Activated CD4-positive, alpha-beta T cell treated with anti-CD3 and anti-CD28 coated beads for 4 hours (primary cell): ENCODE results near the gene WDR5.

Experiments used
- DNase-seq, 2 donors: peaks; one replicate each; pipeline ENCODE4 v3.0.0-alpha.2; 2020

WDR5 gene

DNA sequence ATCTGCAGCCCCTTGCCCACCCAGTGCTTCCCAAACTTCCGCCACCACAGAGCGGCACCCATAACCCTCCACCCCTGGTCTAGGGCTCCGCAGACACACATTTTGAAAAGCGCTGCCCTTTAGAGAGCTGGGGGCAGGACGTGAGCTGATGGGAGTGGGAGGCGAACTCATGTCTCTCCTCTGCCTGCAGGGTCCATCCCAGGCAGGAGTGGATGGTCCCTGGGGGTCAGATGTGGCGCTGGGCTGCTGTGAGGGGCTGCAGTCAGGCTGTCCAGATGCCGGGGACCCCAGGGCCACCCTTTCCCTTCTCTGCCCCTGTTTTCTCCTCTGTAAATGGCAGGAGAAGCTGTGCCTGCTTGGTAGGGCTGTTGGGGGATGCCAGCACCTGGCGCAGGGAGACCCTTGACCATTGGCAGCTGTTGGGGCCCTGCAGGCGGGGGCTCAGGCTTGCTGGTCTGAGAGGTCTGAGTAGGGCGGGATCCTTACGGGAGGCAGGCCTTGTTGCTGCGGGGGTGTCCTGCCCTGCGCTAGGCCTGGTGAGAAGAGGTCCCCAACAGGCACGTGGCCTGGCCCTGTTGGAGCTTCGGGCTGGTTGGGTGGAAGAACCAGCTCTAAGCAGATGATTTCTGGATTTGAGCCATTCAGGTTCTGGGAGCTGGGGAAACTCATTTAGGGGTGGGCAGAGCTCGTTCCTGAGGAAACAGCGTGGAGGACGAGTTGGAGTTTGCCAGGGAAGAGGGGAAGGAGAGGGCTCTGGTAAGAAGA lies 38.8 kb downstream of the WDR5 start:
- no peak for DNase-seq

DNA sequence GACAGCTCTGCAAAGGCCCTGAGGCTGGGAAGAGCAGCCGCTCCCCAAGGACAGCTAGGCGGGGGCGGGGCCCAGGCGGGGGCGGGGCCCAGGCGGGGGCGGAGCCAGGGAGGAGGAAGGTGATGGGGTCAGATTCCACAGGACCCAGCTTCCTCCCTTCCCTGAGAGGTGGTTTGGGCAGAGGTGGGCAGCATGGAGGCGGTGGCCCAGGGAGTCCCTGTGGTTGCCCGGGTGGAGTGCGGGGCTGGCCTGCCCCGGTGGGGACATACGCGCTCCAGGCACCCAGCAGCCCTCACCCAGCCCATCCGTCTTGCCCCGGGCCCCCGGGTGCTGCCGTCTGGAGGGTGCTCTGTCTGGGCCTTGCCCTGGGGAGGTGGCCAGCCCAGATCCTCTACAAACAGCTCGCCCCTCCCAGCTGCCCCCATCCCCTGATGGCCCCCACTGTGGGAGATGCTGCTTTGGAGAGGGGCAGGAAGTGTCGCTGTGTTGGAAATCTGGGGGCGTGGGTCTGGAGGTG lies 39.5 kb downstream of the WDR5 start:
- DNase-seq = no peak

DNA sequence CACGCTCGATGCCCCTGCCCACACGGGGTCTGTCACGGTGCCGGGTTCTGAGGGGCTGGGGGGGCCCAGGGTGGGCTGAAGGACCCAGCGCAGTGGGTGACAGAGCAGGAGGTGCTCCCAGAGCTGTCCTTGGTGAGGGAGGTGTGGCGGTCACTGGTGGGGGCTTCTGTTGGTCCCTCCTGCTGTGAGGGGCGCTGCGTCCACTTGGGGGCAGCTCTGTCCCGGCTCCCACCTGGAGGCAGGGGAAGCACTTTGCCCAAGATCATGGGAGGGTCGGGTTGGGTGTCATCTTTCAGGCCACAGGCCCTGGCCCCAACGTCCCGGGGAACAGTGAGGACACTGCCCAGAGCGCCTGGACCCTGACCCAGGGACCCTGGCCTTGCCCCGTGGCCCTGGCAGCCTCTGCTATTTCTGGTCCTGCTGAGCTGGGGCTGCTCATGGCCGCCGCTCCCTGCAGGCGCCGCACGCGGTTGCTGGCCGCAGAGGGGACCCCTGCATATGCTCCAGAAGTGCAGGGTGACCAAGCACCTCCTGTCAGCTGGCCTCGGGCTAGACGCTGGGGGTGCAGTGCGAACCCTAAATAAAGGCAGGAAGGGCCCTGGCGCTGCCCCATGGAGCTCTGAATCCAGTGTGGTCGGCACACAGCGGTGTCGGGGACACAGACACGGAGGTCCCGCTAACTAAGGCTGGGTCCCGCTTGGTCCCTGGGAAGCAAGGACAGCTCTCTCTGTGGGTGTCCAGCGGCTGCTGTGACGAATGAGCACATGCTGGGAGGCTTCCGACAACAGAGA lies 40.1 kb downstream of the WDR5 start:
- no peak for DNase-seq

DNA sequence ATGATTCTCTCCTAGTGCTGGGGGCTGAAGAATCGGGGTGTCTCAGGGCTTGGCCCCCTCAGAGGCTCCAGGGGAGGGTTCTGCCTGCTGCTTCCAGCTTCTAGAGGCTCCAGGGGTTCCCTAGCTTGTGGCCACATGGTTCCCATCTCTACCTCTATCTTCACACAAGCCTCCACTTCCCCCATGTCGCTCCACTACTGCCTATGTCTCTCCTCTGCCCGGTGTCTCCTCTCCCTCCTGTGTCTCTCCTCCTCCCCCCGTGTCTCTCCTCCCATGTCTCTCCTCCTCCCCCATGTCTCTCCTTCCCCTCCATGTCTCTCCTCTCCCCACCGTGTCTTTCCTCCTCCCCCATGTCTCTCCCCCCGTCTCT lies 40.7 kb downstream of the WDR5 start:
- no peak for DNase-seq

DNA sequence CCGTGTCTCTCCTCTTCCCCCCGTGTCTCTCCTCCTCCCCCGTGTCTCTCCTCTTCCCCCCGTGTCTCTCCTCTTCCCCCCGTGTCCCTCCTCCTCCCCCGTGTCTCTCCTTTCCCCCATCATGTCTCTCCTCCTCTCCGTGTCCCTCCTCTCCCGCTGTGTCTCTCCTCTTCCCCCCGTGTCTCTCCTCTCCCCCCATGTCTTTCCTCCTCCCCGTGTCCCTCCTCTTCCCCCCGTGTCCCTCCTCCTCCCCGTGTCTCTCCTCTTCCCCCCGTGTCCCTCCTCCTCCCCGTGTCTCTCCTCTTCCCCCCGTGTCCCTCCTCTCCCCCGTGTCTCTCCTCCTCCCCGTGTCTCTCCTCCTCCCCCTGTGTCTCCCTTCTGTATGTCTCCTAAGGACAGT lies 41.3 kb downstream of the WDR5 start:
- no peak for DNase-seq

DNA sequence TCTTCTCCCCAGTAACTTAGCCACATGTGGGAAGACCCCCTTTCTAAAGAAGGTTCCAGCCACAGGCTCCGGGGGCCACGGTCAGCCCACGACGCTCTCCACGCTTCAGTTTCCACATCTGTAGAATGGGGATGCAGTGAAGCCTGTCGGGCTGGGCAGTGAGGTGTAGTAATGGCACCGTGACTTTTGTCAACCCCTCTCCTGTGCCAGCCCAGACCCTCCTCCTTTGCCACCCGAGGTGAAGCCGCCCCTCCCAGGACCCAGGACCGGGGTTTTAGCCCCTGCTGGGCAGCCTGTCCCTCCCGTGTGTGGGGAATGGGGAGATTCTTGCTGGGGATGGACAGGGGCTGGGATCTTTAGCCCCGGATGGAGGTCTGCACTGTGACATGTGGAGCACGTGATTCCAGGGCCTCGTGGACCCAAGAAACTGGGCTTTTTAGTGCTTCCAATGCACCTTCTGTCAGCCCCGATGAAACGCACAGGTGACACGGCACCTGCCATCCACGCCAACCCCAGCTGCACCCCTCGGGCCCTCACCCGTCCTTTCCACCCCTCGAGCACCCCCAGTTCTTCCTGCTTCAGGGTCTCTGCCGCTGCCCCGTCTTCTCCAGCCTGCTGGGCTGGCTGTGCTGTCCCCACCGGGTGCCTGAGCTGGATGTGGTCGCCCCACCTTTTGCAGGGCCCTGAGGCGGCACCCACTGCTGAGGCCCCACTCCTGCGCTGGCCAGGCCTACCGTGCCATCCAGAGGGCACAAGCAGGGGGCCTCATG lies 41.9 kb downstream of the WDR5 start:
- no peak for DNase-seq

DNA sequence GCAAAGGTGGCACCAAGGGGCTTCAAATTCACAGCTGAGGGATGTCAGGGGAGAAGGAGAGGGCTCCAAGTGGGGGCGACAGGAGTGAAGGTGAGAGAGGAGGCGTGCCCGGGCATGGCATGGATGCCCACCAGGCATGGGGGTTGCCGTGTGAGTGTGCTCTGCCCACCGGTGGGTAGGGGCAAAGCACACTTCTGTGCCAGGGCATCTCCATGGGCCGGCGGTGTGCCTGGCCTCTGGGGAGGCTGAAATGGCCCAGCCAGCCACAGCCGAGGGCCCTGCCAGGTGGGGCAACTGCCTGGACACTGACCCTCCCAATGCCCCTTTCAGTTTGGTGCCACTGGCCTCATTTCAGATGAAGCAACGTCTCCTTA lies 42.5 kb downstream of the WDR5 start:
- no peak for DNase-seq

DNA sequence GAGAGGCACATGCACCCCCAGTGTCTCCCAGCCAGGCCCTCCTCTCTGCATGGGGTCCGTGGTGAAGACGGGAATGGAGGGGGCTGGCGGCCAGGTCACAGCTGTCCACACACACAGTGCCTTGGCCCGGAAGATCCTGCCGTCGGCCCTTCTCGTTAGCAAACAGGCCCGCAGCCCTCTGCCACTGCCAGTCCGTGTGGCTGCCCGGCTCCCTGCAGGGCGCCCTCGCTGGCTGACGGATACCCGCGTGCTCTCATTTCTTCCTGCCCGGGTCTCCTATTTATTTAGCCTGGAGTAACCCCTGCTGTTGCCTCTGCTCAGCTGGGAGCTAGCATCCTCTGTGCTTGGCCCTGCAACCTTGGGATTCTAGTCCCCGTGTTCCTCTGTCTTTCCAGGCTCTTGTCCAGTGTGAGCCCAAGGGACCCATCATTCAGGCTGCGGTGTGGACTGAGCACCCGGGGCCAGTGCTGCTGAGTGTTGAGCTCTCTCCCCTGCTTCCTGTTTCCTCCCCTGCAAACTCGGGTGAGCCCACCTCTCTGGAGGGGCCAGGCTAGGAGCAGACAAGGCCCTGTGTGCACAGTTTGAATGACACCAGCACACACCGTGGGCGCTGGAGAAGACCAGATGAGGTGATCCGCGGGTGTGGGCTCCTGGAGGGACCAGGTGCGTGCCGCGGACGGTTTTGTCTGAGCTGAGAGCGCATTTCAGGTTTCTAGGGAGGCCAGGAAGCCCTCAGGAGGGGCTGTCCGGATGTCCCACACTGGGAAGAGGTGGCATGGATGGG lies 43.1 kb downstream of the WDR5 start:
- DNase-seq = no peak

DNA sequence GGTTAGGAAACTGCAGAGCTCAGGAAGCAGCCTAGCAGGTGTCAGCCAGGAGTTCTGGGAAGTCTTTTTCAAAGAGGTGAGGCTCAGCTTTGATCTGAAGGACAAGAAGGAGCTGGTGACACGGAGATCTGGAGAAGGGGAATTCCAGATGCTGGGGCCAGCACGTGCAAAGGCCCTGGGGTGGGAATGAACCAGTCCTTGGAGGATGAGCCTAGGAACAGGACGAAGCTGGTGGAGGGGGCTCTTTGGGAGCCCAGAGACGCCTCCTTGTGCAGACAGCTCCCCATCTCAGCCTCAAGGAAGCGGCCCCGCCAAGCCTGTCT lies 43.7 kb downstream of the WDR5 start:
- DNase-seq = no peak

DNA sequence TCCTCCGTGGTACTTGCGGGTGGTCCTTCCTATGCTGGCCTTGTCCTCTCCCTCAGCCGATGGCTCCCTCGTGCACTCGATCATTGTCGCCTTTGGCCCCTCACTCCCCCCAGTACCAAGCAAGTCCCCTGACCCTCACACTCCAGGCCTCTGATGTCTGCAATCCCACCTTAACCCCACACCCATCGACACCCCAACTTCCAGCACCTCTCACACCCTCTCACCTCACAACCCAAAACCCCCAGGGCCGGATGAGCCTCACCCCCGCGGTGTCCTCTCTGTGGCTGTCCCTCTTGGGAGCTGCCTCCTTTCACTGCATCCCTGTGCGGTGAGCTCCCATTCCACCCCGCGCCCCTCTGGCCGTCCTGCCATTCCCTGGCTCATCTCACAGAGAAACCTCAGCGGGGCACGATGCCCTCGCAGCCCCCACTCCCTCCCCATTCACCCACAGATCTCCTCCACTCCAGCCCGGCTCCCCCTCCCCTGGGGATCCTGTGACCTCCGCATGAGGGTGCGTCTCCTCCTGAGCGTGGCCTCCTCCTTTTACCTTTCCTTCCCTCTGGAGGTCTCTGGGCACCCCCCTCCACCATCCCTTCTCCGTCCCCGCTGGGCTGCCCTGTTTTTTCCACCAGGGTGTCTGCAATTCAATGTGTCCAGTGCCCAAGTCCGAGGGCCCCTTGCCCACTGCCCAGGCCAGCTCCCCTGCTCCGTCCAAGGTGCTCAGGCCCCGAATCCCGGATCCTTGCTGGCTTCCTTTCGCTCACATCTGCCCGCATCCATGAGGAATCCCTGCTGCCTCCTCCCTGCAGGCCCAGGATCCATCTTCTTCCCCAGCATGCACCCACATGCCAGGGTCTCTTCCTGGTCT lies 44.3 kb downstream of the WDR5 start:
- DNase-seq = no peak

DNA sequence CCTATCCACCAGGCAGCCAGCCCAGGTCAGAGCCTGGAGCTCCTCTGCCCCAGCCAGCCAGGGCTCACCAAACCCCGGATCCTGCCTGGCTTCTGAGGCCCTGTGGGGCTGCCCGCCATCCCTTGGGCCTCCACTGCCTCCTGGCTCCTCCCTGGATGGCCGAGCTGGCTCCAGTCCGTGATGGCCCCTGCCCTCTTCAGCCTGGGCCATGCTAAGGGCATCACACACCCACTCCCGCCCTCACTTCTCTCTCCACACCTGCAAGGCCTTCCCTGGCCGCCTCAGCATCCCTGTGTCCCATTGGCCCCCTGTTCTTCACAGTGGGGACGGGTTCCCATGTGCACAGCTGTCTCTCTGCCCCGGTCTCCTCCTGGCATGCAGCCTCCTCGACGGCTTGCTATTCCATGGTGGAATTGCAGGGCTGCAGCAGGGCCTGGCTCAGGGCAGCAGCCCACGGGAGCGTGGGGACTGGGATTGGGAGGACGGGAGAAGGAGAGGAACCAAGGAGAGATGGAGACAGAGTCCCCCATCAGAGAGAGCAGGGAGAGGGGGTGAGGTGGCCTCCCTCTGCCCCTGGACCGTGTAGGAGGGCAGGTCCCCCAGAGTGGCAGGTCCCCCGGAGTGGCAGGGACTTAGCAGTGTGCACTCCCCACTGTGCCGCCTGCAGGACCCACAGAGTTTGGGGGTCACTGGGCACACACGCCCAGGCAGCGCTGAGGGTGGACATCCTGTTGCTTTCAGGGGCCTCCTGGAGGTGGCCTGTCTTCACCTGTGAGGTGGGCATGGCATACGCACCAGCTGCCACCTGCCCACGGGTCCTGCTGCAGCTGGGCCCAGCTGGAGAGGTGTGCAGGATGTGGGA lies 45.1 kb downstream of the WDR5 start:
- DNase-seq = no peak

DNA sequence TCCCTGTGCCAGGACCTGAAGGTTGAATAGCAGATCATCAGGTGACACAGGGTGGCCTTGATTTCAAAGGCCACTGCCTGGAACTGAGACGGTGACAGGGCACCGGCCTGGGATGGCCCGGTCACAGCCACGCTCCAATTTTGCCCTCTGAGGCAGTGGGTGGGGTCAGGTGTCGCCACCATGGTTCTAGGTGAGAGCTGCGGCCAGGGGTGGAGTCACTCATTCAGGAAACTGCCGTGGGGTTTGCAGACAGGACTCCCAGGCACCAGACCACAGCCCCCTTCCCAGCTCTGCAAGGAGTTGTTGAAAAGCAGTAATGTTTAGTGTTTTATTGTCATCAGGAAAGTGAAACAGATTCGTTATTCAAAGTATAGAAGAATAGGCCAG lies 45.8 kb downstream of the WDR5 start:
- DNase-seq = no peak

DNA sequence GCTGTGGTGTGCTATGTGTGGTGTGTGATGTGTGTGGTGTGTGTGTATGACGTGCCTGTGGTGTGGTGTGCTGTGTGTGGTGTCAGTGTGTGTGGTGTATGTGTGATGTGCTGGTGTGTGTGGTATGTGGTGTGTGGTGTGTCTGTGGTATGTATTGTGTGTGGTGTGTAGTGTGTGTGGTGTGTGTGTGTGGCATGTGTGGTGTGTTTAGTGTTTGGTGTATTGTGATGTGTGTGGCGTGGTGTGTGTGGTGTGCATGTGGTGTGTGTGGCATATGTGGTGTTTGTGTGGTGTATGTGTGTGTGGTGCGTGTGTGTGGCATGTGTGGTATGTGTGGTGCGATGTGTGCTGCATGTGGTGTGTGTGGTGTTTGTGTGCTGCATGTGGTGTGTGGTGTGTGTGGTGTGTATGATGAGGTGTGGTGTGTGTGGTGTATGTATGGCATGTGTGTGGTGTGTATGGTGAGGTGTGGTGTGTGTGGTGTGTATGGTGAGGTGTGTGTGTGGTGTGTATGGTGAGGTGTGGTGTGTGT lies 46.7 kb downstream of the WDR5 start:
- DNase-seq = no peak

DNA sequence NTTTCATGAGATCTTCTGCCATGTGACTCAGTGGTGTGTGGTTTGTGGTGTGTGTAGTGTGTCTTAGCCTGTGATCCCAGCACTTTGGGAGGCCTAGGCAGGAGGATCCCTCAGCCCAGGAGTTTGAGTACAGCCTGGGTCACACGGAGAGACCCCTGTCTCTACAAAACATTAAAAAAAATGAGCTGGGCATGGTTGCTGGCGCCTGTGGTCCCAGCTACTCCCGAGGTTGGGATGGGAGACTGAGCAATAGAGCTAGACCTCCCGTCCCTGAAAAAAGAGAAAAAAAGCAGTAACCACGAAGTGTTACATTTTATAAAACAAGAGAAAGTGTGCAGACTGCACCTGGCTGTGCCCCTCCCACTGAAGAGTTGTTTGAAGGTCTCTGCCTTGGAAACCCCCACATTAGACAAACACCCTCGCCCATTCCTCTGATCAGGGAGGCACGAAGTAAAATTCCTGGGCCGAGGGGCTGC lies 49.7 kb downstream of the WDR5 start:
- DNase-seq = no peak

DNA sequence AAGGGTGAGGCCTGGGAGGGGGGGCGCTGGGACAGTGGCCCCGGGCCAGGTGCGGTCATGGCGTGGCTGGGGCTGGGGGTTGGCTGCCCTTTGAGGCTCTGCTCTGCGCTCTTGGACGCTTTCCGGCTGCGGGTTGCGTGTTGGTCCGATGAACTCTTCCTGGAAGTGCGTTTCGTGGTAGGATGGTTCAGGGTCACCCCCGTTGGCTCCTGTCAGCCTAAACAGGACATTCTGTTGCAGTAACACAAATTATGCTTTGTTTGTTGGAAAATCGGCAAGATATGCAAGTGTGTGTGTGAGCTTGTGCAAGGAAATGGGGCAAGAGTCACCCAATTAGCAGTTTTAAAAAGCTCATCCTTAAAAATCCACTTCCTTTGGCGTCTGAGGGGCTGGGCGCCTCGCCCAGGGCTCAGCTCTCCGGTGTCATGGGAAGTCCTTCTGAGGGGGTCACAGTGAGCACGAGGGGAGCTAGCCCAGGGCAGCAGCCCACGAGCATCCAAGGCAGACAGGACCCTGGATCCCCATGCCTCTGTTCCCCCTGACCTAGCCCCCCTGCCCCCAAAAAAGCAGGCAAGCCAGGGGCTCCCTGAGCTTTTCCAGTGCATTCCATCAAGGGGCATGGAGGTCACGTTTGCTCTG lies 50.7 kb downstream of the WDR5 start:
- DNase-seq = no peak

DNA sequence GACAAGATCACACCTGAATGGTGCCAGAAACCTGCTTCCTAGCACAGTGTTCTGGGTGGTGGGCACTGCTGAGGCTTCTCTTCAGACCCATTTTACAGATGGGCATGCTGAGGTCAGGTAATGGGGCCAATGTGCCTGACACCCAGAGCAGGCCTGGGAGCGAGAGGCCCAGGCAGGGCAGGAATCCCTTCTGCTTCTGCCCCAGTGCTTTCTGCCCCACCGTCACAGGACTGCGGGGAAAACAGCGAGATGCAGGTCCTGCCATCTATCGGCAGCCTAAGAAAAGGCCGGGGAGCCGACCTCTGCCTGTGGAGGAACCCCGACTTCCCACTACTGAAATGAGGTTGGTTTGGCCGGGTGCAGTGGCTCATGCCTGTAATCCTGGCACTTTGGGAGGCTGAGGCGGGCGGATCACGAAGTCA lies 51.2 kb downstream of the WDR5 start:
- no peak for DNase-seq

DNA sequence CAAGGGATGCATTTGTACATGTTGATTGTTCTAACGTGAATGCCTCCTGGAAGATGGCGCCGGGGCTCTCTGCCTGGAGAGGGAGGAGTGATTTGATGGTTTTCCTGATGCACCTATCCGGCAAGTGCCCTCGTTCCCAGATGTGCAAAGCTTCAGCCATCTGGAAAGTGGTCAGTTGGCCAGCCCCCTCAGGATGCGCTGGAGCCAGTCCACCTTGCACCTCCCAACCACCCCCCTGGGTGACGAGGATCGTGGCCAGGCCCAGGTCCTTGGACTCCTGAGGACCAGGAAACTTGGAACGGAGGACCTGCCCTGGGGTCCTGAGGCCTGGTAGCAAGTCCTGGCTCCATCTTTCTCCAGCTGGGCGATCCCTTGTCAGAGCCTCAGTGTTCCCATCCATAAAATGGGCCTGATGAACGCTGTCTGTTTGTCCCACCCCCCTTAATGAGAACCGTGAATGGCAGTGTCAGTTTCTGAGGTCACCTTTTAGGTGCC lies 52.1 kb downstream of the WDR5 start:
- no peak for DNase-seq

DNA sequence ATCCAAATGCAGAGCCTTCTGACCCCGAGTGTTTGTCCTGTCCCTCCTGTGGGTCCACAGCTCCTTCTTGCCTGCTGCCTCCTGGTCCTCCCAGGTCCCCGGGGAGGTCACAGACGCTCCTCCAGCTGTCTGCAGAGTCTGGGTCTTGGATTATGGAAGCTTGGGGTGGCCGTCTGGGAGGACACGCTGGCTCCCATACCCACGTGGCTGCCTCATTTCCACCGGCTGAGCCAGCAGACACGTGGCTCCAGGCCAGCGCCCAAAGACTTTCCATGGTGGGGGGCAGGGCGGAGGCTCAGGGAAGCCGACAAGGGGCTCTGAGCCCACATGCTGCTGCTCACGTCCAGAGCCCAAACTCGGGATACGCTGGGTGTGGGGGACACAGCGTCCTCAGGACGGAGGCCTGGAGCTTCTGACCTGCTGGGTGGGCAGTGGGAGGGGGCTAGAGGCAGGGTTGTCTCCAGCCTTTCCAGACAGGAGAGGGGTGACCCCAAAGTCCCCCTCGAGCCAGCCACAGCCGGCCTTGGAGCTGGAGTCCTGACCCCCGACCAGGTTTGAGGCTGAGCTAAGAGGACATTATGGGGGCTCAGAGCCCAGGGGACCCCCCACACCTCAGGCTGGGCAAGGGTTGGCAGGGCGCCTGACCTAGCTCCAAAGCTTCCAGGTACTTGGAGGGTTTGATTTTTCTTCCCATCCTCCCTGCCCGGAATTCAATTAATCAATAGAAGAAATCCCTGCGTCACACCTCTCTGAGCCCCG lies 52.7 kb downstream of the WDR5 start:
- no peak for DNase-seq

DNA sequence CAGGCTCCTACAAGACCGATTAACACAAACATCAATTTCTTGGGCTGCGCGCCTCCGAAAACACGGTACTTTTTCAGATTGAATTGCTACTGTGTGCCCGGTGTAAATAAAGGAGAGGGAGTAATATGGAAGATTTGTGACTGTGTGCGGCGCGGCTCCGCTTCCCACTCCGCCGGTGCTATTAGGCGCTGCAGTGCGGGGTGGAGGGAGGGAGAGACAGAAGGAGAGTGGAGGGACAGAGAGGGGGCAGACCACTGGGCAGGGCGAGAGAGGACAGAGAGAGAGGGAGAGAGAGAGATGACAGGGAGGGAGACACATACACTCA lies 53.2 kb downstream of the WDR5 start:
- DNase-seq = no peak
